Mesothelial cell of epicardium (in vitro differentiated cells): ENCODE results near the gene ACOT9. TPM values are rescaled to one million over a fixed set of nuclear protein-coding genes. Genes with fewer than 3 reads are reported as not detected.

Experiments used
- DNase-seq, 2 experiments: peaks; one replicate each; pipeline ENCODE4 v3.0.0; 2021; ENCODE audit warnings: low spot score in 2 of 2; ENCODE audit not compliant: unreplicated experiment in 2 of 2
- H3K27ac Mint-ChIP-seq: 2 replicates; pipeline ENCODE4 v1.8.0; 2021; ENCODE audit warnings: mixed read lengths
- H3K27me3 Mint-ChIP-seq: 2 replicates; pipeline ENCODE4 v1.8.0; 2021; ENCODE audit warnings: low read depth, mixed read lengths
- H3K36me3 Mint-ChIP-seq: 2 replicates; pipeline ENCODE4 v1.8.0; 2021; ENCODE audit warnings: mixed read lengths
- H3K4me1 Mint-ChIP-seq: 2 replicates; pipeline ENCODE4 v1.8.0; 2021; ENCODE audit warnings: mixed read lengths
- H3K4me3 Mint-ChIP-seq: 2 replicates; pipeline ENCODE4 v1.8.0; 2021; ENCODE audit warnings: mild to moderate bottlenecking, moderate library complexity, mixed read lengths
- H3K9me3 Mint-ChIP-seq: 2 replicates; pipeline ENCODE4 v1.8.0; 2021; ENCODE audit warnings: mixed read lengths
- total RNA-seq: library from RNA; stranded (reverse); gene quantifications from 3 replicates; pipeline ENCODE4 v1.2.1, GENCODE V29; 2021
- TF ChIP-seq, protein P1 (sequence below): fragments of 200-600 bp; sonication (generic); IDR thresholded peaks from one replicate; pipeline ENCODE4 v1.5.0; 2021; ENCODE audit warnings: antibody characterized with exemption; ENCODE audit not compliant: unreplicated experiment

ACOT9 gene
- total RNA-seq, 1 donor from 2014 or later: 32.7 TPM

DNA sequence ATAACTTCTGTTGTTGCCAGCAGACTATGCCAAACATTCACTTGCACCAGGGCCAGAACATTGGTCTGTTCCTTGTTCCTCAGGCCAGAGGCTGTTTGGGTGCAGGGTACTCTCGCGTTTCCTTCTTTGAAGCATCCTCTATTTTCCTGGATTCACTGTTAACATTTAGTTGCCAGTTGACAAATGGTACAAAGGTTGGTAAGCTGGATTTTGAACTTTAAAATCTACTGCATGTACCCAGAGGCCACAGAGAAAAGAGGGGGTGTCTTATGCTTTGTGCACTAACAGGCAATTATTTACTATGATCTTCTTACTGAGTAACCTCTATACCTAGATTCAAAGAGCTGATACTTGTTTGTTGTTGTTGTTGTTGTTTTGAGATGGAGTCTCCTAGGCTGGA is 27.1 kb upstream of the ACOT9 start:
- TF ChIP-seq, protein P1, sequence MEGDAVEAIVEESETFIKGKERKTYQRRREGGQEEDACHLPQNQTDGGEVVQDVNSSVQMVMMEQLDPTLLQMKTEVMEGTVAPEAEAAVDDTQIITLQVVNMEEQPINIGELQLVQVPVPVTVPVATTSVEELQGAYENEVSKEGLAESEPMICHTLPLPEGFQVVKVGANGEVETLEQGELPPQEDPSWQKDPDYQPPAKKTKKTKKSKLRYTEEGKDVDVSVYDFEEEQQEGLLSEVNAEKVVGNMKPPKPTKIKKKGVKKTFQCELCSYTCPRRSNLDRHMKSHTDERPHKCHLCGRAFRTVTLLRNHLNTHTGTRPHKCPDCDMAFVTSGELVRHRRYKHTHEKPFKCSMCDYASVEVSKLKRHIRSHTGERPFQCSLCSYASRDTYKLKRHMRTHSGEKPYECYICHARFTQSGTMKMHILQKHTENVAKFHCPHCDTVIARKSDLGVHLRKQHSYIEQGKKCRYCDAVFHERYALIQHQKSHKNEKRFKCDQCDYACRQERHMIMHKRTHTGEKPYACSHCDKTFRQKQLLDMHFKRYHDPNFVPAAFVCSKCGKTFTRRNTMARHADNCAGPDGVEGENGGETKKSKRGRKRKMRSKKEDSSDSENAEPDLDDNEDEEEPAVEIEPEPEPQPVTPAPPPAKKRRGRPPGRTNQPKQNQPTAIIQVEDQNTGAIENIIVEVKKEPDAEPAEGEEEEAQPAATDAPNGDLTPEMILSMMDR: no peak
- Mint-ChIP-seq H3K4me1 (no peaks in the 10 kb centered on the region), H3K4me3 (no peak overlapping the region), H3K27ac (no peak overlapping the region), H3K27me3 (no peaks in the 10 kb centered on the region), H3K36me3 (no peaks in the 10 kb centered on the region), H3K9me3 (no peaks in the 10 kb centered on the region)
- no peak for DNase-seq

DNA sequence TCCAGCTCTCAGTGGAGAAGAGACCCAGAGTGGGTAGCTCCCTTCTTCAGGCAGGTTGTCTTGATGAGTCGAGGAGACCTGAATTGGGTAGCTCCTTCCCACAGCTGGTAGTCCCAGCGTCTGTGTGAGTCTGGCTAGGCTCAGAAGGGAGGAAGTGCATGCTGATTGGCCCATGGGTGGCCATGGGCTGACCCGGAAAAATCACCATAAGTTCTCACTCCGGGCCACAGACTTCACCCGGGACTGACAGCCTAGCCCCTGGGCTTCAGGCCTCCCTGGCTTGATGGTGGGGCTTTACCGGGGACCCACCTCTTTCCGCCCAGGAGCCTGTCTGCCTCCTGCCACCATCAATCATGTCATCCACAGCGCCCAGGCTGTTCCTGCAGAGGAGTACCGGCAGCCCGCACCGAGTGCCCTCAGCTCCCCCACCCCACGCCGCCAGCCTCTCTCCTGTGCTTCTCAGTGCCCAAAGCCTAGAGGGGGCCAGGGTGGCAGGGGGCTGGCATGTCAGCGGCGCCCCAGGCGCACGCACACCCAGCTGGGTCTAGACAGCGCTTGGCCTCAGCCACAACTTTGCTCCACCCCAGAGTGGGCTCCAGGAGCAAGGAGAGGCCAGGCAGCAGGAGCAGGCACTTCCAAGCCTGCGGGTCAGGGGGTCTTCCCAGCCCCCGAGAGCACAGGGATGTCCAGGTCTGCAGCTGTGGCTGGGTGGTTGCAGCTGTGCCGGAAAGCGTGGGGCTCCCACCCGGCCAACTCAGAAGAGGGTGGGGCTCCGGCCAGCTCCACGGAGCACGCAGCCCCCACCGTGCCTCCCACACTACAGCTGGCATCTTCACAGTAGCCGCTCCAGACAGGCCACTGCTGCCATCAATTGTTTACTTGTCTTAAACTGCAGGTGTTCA is 23.8 kb upstream of the ACOT9 start:
- no peaks in the 10 kb centered on the region for H3K9me3 Mint-ChIP-seq
- TF ChIP-seq, protein P1: no peak
- H3K4me3 Mint-ChIP-seq: no peak overlapping the region
- H3K27ac Mint-ChIP-seq: no peak overlapping the region
- no peaks in the 10 kb centered on the region for H3K4me1 Mint-ChIP-seq
- DNase-seq: no peak
- H3K36me3 Mint-ChIP-seq: no peaks in the 10 kb centered on the region
- no peaks in the 10 kb centered on the region for H3K27me3 Mint-ChIP-seq

DNA sequence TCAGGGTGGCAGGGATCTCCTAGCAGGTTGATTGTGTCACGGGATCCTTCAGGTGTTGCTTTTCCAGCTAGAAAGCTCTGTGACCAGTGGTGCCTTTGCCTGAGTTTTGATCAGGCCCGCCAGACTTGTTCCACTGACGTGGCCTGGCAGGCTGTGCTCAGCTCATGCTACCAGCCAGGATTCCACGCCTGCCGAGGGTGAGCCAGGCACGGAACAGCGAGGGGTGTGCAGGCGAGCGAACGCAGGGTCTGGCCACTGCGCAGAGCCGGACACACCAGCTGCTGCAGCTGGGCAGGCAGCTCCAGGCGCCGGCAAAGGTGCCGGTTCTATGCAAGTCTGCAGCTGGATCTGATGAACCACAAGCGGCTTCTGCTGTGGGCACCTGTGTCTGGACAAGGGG is 22.8 kb upstream of the ACOT9 start:
- Mint-ChIP-seq H3K27ac (no peak overlapping the region), H3K4me1 (no peaks in the 10 kb centered on the region), H3K4me3 (no peak overlapping the region), H3K36me3 (no peaks in the 10 kb centered on the region), H3K27me3 (no peaks in the 10 kb centered on the region), H3K9me3 (no peaks in the 10 kb centered on the region)
- no peak for DNase-seq
- TF ChIP-seq, protein P1: no peak

DNA sequence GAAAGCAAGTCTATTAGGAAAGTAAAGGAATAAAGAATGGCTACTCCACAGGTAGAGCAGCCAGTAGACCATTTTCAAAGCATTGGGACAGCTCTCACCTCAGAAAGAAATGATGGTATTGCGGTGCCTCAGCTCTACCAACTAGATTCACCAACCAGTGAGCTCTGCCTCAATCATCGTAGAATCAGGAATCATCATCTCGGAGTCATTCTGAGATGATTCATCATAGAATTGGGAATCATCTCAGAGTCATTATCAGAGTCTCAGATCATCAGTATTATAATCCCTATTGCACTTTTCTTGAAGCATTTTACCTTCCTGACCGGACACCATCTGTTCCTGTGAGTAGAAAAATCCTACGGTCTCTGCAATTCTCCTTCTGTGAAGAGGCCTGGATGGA is 22.4 kb upstream of the ACOT9 start:
- Mint-ChIP-seq H3K27ac (no peak overlapping the region), H3K36me3 (no peaks in the 10 kb centered on the region), H3K4me1 (no peaks in the 10 kb centered on the region), H3K9me3 (no peaks in the 10 kb centered on the region), H3K27me3 (no peaks in the 10 kb centered on the region), H3K4me3 (no peak overlapping the region)
- TF ChIP-seq, protein P1: no peak
- DNase-seq: no peak

DNA sequence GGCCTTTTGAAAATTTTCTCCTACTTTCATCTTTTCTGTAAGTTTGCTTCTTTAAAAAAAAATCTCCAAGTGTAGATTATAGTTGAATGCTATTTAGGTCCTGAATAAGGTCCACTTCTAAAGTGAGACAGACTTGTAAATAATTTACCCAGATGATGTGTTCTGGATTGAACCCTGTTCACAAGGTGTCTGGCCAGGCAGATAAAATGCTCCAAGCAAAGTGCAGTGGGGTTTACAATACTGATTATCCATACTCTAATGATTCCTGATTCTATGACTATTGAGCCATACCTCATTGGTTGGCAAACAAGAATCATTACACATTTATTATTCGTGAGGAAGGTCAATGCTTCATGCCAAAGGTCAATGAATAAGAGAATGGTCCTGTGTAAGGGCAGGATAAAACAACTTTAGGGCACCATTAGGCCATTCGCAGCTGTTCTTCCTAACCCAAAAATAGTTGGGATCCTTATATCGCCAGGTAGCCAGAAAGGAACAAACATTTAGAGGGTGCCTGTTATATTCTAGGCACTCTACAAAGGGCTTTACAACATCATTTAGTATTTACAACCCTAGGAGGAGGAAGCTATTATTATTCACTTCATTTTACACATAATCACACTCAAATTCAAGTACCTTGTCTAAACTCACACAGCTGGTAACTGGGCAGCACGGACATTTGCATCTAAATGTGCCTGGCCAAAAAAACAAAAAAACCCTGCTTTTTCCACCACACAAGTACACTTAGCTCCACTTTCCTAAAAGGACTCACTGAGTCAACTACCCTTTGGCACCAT is 21.3 kb upstream of the ACOT9 start:
- Mint-ChIP-seq H3K27ac (no peak overlapping the region), H3K4me3 (no peak overlapping the region), H3K27me3 (no peaks in the 10 kb centered on the region), H3K36me3 (no peaks in the 10 kb centered on the region), H3K9me3 (no peaks in the 10 kb centered on the region), H3K4me1 (no peaks in the 10 kb centered on the region)
- TF ChIP-seq, protein P1: no peak
- no peak for DNase-seq
